ENCODE data around the gene AUTS2.

The AUTS2 gene

DNA sequence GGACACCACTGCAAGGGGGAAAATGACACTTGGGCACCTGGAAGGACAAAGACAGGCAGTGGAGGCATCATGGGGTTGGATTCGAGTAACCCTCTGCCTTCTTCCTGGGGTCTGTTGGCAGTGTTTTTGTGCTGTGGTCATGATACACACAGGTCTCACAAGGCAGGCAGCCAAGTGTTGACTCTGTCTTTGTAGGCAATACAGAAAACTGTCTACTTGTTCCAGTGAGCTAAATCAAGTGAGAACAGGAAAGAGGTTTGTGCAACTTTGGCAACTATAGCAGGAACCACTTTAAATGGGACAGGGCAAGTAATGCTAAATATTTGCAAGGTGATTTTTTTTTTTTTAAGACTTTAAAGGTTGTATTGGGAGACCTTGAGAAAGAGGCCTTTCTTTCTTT is 955.1 kb downstream of the AUTS2 start:
- Histone ChIP-seq H3K36me3 (no peaks in the 10 kb centered on the region), H3K4me1 (no peaks in the 10 kb centered on the region), H3K27ac (no peak overlapping the region), H3K9me3 (no peaks in the 10 kb centered on the region), H3K27me3 (no peaks in the 10 kb centered on the region), H3K4me3 (no peak overlapping the region)
- TF ChIP-seq, protein P1, sequence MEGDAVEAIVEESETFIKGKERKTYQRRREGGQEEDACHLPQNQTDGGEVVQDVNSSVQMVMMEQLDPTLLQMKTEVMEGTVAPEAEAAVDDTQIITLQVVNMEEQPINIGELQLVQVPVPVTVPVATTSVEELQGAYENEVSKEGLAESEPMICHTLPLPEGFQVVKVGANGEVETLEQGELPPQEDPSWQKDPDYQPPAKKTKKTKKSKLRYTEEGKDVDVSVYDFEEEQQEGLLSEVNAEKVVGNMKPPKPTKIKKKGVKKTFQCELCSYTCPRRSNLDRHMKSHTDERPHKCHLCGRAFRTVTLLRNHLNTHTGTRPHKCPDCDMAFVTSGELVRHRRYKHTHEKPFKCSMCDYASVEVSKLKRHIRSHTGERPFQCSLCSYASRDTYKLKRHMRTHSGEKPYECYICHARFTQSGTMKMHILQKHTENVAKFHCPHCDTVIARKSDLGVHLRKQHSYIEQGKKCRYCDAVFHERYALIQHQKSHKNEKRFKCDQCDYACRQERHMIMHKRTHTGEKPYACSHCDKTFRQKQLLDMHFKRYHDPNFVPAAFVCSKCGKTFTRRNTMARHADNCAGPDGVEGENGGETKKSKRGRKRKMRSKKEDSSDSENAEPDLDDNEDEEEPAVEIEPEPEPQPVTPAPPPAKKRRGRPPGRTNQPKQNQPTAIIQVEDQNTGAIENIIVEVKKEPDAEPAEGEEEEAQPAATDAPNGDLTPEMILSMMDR (IDR thresholded peaks at IDR 0.05): no peak
- intact Hi-C loops (cut with DNase I; ENCODE audit: low total_unique reads): loop anchor here (5.0 kb wide), 1 partner anchor 1564 kb away; no protein-coding TSS in a partner anchor
- DNase-seq: no peak

DNA sequence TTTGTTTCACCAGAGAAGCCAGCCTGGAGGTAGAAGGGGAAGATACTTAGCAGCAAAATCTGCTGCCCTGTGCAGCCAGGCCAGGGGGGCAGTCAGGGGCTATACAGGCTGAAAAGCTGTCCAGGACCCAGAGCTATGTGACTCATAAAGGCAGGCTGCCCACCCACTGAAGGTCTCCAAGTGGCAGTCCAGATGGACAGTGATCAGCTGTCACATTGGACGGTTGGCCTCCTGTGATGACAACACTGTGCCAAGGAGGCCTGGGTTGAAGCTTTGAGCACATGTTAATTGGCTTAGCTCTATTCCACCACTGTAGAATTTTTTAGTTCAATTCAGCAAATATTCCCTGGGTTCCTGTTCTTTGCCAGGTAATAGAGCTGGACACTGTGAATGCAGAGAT is 956.4 kb downstream of the AUTS2 start:
- H3K36me3 ChIP-seq: no peaks in the 10 kb centered on the region
- H3K9me3 ChIP-seq: no peaks in the 10 kb centered on the region
- H3K4me1 ChIP-seq: no peaks in the 10 kb centered on the region
- no peak overlapping the region for H3K4me3 ChIP-seq
- H3K27ac ChIP-seq: no peak overlapping the region
- intact Hi-C loops (cut with DNase I; ENCODE audit: low total_unique reads): loop anchor here (5.0 kb wide), 1 partner anchor 1563 kb away; no protein-coding TSS in a partner anchor
- H3K27me3 ChIP-seq: no peaks in the 10 kb centered on the region
- TF ChIP-seq, protein P1 (IDR thresholded peaks at IDR 0.05): no peak
- no peak for DNase-seq

DNA sequence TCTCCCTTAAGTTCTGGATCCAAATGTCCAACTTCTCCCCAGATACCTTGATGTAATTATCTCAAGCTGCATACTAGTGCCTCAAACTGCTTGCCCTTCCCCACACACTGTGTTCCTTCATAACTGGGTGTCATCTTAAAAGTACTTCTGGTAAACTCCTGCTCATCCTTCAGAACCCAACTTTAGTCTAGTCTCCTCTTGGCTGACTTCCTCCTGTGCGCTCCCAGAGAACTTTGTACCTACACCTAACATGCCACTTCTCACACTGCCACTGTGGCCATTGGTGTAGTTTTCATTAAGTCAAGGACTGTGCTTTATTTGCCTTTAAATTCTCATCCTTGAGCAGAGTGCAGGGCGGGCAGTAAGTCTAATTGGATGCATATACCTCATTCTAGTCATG is 958.5 kb downstream of the AUTS2 start:
- intact Hi-C loops (cut with DNase I; ENCODE audit: low total_unique reads): no loop called here
- H3K9me3 ChIP-seq: no peaks in the 10 kb centered on the region
- TF ChIP-seq, protein P1 (IDR thresholded peaks at IDR 0.05): no peak

DNA sequence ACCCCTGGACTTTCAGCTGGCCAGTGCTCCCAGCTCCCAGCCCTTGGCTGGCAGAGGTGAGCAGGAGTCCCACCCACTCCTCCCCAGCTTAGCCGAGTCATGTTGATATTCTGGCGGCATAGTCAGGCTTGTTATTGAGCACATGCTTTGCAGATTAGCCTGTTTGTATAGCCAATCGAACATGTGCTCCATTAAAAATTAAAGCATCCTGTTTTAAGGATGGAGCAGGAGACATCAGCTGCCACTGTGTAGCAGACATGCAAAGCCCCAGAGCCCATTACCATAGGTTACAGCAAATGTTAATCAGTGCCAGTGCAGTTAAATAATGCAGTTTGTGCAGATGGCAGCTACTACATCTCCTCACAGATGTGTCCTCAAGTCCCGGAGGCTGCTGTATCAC is 959.1 kb downstream of the AUTS2 start:
- TF ChIP-seq, protein P1 (IDR thresholded peaks at IDR 0.05): no peak
- Histone ChIP-seq H3K4me1 (no peaks in the 10 kb centered on the region), H3K27ac (no peak overlapping the region), H3K9me3 (no peaks in the 10 kb centered on the region), H3K4me3 (no peak overlapping the region), H3K27me3 (no peaks in the 10 kb centered on the region), H3K36me3 (no peaks in the 10 kb centered on the region)
- intact Hi-C loops (cut with DNase I; ENCODE audit: low total_unique reads): no loop called here
- DNase-seq: no peak

More for the DNA sequence above, 958.5 kb downstream of the AUTS2 start:
- no peaks in the 10 kb centered on the region for H3K4me1 ChIP-seq
- no peaks in the 10 kb centered on the region for H3K36me3 ChIP-seq
- no peak overlapping the region for H3K4me3 ChIP-seq
- H3K27ac ChIP-seq: no peak overlapping the region
- no peak for DNase-seq
- no peaks in the 10 kb centered on the region for H3K27me3 ChIP-seq

DNA sequence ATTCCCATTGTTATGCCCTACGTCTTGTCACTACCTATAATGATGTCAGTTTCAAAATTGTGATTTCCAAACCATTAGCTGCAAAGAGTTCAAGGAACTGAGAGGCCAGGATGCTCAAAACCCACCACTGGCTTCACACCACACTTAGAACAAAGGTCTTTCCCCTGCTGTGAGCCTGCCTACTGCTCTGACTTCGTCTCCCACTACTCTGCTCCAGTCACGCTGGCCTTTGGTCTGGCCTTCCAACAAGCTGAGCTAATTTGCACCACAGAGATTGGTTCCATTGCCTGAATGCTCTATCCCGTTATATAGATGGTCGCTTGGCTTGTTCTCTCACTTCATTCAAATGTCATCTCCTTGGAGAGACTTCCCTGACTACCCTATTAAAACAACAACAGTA is 961.5 kb downstream of the AUTS2 start:
- no peak overlapping the region for H3K27ac ChIP-seq
- no peaks in the 10 kb centered on the region for H3K27me3 ChIP-seq
- H3K4me3 ChIP-seq: no peak overlapping the region
- H3K9me3 ChIP-seq: no peaks in the 10 kb centered on the region
- TF ChIP-seq, protein P1 (IDR thresholded peaks at IDR 0.05): no peak
- H3K4me1 ChIP-seq: no peaks in the 10 kb centered on the region
- H3K36me3 ChIP-seq: no peaks in the 10 kb centered on the region
- DNase-seq: no peak
- intact Hi-C loops (cut with DNase I; ENCODE audit: low total_unique reads): no loop called here

DNA sequence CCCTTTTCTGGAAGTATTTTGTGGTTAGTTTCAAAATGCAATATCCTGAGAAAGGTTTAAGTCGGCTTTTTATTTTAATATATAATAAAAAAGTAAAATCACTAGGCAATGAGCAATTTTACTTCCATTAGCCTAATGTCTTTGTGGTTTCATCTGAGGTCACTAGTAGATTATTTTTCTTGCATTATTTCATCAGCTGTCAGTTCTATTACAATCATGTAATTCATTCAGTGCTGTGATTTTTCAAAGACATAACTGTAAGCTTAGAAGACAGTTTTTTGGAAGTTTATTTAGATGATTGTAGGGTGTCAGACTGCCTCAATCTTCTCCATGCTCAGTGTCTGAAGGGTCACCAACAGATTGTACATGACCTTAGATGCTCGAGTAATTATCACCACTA is 965.7 kb downstream of the AUTS2 start:
- intact Hi-C loops (cut with DNase I; ENCODE audit: low total_unique reads): no loop called here
- Histone ChIP-seq H3K36me3 (no peaks in the 10 kb centered on the region), H3K4me1 (no peaks in the 10 kb centered on the region), H3K4me3 (no peak overlapping the region), H3K27ac (no peak overlapping the region), H3K9me3 (no peaks in the 10 kb centered on the region), H3K27me3 (no peaks in the 10 kb centered on the region)
- DNase-seq: no peak
- TF ChIP-seq, protein P1 (IDR thresholded peaks at IDR 0.05): no peak
